ENCODE data around the gene SH2B3.

The SH2B3 gene

GRCh38 chr12:111409780-111410430 lies 4.2 kb downstream of the SH2B3 start:
- no peak for DNase-seq

- no peak for DNase-seq
Measured at GRCh38 chr12:111410431-111411184, 4.9 kb downstream of the SH2B3 start.

- DNase-seq, result no peak
Measured at GRCh38 chr12:111411185-111411764, 5.6 kb downstream of the SH2B3 start.

- DNase-seq, result no peak
Measured at GRCh38 chr12:111412007-111412829, 6.5 kb downstream of the SH2B3 start.

GRCh38 chr12:111412830-111413441 lies 7.2 kb downstream of the SH2B3 start:
- no peak for DNase-seq

- no peak for DNase-seq
Measured at GRCh38 chr12:111413442-111414086, 7.8 kb downstream of the SH2B3 start.

GRCh38 chr12:111414711-111415252 lies 9.1 kb downstream of the SH2B3 start:
- no peak for DNase-seq

GRCh38 chr12:111417290-111417689 lies 11.6 kb downstream of the SH2B3 start:
- DNase-seq, result no peak

GRCh38 chr12:111417784-111418593 lies 12.3 kb downstream of the SH2B3 start:
- DNase-seq, result no peak

- DNase-seq, result no peak
Measured at GRCh38 chr12:111418594-111418880, 12.8 kb downstream of the SH2B3 start.

GRCh38 chr12:111419784-111420183 lies 14.1 kb downstream of the SH2B3 start:
- DNase-seq, result no peak

- DNase-seq, result no peak
Measured at GRCh38 chr12:111420494-111420893, 14.8 kb downstream of the SH2B3 start.

- DNase-seq, result no peak
Measured at GRCh38 chr12:111424189-111424792, 18.6 kb downstream of the SH2B3 start.

- DNase-seq, result no peak
Measured at GRCh38 chr12:111424793-111425251, 19.1 kb downstream of the SH2B3 start.

- DNase-seq, result no peak
Measured at GRCh38 chr12:111425655-111426054, 19.9 kb downstream of the SH2B3 start.

GRCh38 chr12:111426344-111427185 lies 20.8 kb downstream of the SH2B3 start:
- no peak for DNase-seq

GRCh38 chr12:111427417-111428074 lies 21.8 kb downstream of the SH2B3 start:
- no peak for DNase-seq

GRCh38 chr12:111428081-111428727 lies 22.5 kb downstream of the SH2B3 start:
- DNase-seq, result no peak

- DNase-seq, result no peak
Measured at GRCh38 chr12:111428728-111429175, 23.0 kb downstream of the SH2B3 start.
